GM18508 (cell line): ENCODE data around the gene C9orf78.

Source experiments
- ATAC-seq: cut with Tn5 transposase; IDR thresholded peaks from one replicate; pipeline ENCODE4 v1.9.1; 2021; ENCODE audit warnings: moderate number of reproducible peaks; ENCODE audit not compliant: insufficient read depth, unreplicated experiment

The C9orf78 gene

DNA sequence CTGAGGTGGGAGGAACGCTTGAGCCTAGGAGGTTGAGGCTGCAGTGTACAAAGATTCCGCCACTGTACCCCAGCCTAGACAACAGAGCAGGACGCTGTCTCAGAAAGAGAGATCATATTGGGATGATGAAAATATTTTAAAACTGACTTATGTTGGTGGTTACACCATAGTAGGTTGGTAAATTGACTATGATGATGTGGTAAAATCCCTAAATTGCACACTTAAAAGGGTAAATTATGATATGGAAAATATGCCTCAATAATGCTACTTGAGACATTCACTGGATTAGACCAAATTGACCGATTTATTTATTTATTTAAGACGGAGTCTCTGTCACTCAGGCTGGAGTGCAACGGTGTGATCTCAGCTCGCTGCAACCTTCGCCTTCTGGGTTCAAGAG lies 53.9 kb downstream of the C9orf78 start:
- no peak for ATAC-seq

DNA sequence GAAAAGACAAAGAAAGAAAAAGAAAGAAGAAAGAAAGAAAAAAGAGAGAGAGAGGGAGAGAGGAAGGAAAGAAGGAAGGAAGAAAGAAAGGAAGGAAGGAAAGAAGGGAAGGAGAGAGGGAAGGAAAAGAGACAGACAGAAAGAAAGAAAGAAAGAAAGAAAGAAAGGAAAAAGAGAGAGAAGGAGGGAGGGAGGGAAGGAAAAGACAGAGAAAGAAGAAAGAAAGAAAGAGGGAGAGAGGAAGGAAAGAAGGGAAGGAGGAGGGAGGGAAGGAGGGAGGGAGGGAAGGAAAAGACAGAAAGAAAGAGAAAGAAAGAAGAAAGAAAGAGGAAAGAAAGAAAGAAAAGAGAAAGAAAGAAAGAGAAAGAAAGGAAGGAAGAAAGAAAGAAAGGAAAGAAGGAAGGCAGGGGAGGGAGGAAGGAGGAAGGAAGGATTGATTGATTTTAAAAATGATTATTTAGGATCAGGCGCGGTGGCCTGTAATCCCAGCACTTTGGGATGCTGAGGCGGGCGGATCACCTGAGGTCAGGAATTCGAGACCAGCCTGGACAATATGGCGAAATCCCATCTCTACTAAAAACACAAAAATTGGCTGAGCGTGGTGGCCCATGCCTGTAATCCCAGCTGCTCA lies 55.4 kb downstream of the C9orf78 start:
- ATAC-seq = no peak

DNA sequence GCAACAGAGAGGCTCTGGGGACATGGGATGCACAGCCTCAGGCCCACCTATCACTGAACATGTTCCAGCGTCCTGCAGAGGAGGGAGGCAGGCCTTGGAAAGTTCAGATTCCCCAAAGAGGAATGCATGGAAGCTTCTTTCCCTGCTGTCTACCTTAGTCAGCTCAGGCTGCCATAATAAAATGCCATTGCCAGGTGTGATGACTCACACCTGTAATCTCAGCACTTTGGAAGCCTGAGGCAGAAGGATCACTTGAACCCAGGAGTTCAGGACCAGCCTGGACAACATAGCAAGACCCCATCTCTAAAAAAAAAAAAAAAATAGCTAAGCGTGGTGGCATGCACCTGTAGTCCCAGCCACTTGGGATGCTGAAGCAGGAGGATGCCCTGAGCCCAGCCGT lies 56.6 kb downstream of the C9orf78 start:
- no peak for ATAC-seq

DNA sequence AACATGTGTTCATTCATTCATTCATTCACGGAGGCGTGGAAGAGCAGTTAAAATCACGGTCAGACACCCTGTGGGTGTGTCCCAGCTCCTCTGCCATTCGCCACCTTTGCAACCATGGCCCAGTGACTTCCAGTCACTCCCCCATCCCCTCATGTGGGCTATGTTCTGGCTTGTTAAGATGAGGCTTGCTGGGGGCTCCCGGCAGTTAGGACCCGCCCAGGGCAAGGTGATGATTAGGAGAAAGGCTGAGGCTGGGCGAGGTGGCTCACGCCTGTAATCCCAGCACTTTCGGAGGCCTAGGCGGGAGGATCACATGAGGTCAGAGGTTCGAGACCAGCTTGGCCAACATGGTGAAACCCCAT lies 57.3 kb downstream of the C9orf78 start:
- ATAC-seq = no peak
